LoVo (cell line): ENCODE measurements around the gene JKAMP.

Experiments used
- DNase-seq: peaks from one replicate; pipeline ENCODE4 v3.0.0-alpha.2; 2016; ENCODE audit warnings: low spot score

Gene JKAMP

DNA sequence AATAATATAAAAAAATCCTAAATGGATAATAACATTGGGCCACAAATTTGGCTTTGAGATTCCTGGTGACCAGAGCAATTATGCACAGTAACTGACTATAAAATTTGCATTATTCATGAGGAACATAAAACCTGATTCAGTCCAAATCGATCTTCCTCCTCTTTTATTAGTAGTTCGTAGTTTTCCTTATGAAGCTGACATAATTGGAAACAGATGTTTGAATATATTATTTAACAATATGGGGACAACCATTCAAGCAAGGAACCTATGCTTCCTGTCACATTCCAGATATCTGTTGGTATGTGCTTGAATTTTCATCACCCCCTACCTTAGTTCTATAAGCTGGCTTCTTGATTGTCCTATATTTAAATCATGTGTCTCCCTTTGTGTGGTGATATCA, 57.4 kb downstream of the JKAMP start:
- no peak for DNase-seq

DNA sequence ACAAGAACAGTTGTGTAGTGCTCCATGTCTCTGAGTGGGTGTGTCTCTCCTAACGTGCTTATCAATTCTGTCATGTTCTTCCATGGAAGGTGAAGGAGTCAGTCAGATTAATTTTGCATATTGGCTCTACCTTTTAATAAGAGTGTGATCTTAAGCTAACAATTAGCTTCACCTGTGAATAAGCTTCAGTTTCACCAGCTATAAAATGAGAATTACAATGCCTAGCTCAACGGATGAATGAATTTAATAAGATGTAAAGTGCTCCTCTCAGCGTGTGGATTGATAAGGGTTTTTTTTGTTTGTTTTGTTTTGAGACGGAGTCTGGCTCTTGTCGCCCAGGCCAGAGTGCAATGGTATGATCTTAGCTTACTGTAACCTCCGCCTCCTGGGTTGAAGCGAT, 59.6 kb downstream of the JKAMP start:
- no peak for DNase-seq

DNA sequence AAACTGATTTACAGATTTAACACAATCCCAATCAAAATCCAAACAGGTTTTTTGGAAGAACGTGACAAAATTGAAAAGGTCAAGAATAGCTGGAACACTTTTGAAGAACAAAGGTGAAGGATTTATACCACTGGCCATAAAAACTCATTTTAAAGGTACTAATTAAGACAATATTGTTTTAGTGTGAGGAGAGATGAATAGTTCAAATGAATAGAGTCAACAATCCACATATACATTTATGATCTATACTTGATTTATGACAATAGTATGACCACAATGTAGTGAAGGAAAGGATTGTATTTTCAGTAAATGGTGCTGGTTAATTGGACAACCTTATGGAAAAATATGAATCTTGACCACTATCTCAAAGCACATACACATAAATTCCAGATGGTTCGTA, 63.0 kb downstream of the JKAMP start:
- DNase-seq, result no peak
